ENCODE measurements around the gene GRM1.

The GRM1 gene

DNA sequence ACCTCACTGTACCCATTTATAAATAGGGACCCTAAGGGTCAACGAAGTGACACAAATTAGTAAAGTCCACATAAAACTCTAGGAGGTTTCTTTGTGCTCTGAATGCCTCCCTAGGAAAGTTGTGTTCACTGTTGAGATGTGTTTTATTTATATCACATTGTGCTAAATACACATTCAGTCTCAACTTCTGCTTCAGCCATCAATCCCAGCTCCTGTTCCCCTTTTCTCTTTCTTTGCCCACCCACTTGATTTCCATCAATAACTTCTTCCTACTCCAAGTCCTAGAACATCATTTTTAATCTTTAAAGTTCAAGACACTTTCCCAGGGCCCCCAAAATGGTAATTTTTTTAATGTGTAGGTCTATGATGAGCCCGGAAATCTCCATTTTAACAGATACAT lies 306.5 kb downstream of the GRM1 start:
- no peaks in the 10 kb centered on the region for H3K9me3 ChIP-seq (ENCODE audit: control insufficient read depth in 5 of 5, low read length in 5 of 5)
- H3K9ac ChIP-seq (ENCODE audit: low read length in 5 of 5), result no peak overlapping the region
- no peak overlapping the region for H3K27ac ChIP-seq (ENCODE audit: low read depth, low read length)
- H3K27me3 ChIP-seq (ENCODE audit: control insufficient read depth in 5 of 5, insufficient read depth in 4 of 5, low read length in 5 of 5), result no peaks in the 10 kb centered on the region
- H3K4me3 ChIP-seq (ENCODE audit: low read depth in 1 of 5, low read length in 5 of 5), result no peak overlapping the region
- no peaks in the 10 kb centered on the region for H3K36me3 ChIP-seq (ENCODE audit: control insufficient read depth in 5 of 5, insufficient read depth in 5 of 5, low read length in 5 of 5)
- H3K4me1 ChIP-seq (ENCODE audit: control insufficient read depth in 5 of 5, insufficient read depth in 5 of 5, low read length in 5 of 5), result no peaks in the 10 kb centered on the region

DNA sequence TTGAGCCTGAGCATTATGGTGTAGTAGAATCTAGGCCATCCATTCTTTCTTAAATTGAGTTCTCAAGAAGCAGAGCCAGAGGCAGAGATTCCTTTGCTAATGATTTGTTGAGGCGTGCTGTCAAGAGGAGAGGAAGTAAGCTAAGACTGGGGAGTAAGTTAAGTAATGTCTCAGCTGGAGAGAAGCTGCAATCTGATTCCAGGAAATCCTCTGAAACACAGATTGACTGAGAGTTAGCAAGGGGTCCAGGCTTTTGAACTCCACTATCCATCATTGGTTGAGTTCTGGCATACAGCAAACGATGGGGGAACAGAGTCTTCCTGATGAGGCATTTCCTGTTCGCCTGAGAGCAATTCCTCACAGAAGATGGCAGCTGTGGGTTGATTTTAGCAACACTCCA lies 307.3 kb downstream of the GRM1 start:
- no peaks in the 10 kb centered on the region for H3K4me1 ChIP-seq (ENCODE audit: control insufficient read depth in 5 of 5, insufficient read depth in 5 of 5, low read length in 5 of 5)
- H3K27me3 ChIP-seq (ENCODE audit: control insufficient read depth in 5 of 5, insufficient read depth in 4 of 5, low read length in 5 of 5), result no peaks in the 10 kb centered on the region
- no peak overlapping the region for H3K27ac ChIP-seq (ENCODE audit: low read depth, low read length)
- H3K9ac ChIP-seq (ENCODE audit: low read length in 5 of 5), result no peak overlapping the region
- H3K9me3 ChIP-seq (ENCODE audit: control insufficient read depth in 5 of 5, low read length in 5 of 5), result no peaks in the 10 kb centered on the region
- no peaks in the 10 kb centered on the region for H3K36me3 ChIP-seq (ENCODE audit: control insufficient read depth in 5 of 5, insufficient read depth in 5 of 5, low read length in 5 of 5)
- H3K4me3 ChIP-seq (ENCODE audit: low read depth in 1 of 5, low read length in 5 of 5), result no peak overlapping the region

DNA sequence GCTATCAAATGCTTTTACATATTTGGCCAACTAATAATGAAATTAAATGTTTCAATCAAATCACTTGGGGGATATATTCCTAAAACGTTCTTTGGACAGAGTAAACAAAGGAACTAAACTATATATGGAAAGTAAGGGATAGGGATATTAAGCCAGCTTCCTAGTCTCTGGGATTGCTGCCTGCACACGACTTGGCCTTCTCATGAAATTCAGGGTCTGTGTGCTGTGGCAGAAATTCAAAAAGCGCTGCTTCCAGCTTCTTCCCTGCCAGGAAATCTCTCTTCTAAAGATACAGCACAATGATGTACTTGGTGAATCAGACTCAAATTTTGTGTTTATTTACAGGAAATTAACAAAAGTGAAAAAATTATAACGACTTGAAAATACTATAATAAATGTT lies 308.5 kb downstream of the GRM1 start:
- Histone ChIP-seq H3K36me3 (ENCODE audit: control insufficient read depth in 5 of 5, insufficient read depth in 5 of 5, low read length in 5 of 5) (no peaks in the 10 kb centered on the region), H3K9me3 (ENCODE audit: control insufficient read depth in 5 of 5, low read length in 5 of 5) (no peaks in the 10 kb centered on the region), H3K4me3 (ENCODE audit: low read depth in 1 of 5, low read length in 5 of 5) (no peak overlapping the region), H3K4me1 (ENCODE audit: control insufficient read depth in 5 of 5, insufficient read depth in 5 of 5, low read length in 5 of 5) (no peaks in the 10 kb centered on the region), H3K27ac (ENCODE audit: low read depth, low read length) (no peak overlapping the region), H3K9ac (ENCODE audit: low read length in 5 of 5) (no peak overlapping the region), H3K27me3 (ENCODE audit: control insufficient read depth in 5 of 5, insufficient read depth in 4 of 5, low read length in 5 of 5) (no peaks in the 10 kb centered on the region)

DNA sequence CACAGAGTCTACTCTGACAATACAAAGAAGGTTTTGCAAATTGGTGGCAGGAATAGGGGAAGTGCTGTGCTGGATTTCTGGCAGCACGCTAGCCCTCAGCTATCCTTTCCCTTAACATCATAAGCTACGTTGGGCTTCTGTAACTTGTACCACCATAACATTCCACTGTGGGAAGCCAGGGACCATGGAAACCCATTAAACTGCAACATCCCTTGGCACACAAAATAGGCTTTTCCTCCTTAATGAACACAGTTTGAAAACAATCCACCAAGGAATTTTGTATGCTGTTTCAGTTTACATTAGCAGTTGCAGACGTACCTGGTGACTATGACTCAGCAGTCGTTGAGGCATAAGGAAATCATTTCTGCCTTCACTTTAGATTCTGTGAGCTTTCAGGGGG lies 310.9 kb downstream of the GRM1 start:
- Histone ChIP-seq H3K4me3 (ENCODE audit: low read depth in 1 of 5, low read length in 5 of 5) (no peak overlapping the region), H3K9ac (ENCODE audit: low read length in 5 of 5) (no peak overlapping the region), H3K27ac (ENCODE audit: low read depth, low read length) (no peak overlapping the region), H3K4me1 (ENCODE audit: control insufficient read depth in 5 of 5, insufficient read depth in 5 of 5, low read length in 5 of 5) (no peaks in the 10 kb centered on the region), H3K27me3 (ENCODE audit: control insufficient read depth in 5 of 5, insufficient read depth in 4 of 5, low read length in 5 of 5) (no peaks in the 10 kb centered on the region), H3K9me3 (ENCODE audit: control insufficient read depth in 5 of 5, low read length in 5 of 5) (no peaks in the 10 kb centered on the region), H3K36me3 (ENCODE audit: control insufficient read depth in 5 of 5, insufficient read depth in 5 of 5, low read length in 5 of 5) (no peaks in the 10 kb centered on the region)

DNA sequence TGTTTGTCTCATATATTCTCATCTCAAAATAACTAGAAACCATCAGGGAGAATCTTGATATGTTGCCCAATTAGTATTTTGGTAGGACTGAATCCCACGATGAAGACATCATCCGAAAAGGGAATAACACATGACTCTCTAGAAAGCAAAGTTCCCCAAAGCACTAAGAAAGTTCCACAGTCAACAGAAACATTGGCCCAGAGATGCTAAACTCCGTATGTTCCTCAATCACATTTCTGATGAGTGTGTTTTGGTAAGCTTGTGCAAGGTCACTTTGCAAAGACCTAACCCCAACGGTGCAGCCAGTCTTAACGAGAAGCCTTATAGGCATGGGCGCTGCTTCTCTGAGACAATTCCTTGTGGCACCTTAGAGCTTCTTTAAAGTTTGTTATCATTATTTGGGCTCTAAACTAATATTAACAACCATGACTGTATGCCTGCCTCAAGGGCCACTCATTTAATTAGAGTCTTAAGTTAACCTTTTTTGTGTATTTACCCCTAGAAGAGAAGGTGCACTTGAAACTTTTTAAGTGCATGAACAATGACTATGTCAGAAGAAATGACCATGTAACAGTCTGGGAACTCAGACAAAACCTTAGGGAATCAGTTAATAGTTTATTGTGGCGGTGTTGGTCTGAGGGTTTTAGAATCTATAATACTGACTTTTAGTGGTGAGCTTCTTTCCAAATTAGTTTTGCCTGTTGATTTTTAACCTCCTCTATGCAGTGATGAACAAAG lies 312.8 kb downstream of the GRM1 start:
- Histone ChIP-seq H3K9ac (ENCODE audit: low read length in 5 of 5) (no peak overlapping the region), H3K9me3 (ENCODE audit: control insufficient read depth in 5 of 5, low read length in 5 of 5) (no peaks in the 10 kb centered on the region), H3K27ac (ENCODE audit: low read depth, low read length) (no peak overlapping the region), H3K36me3 (ENCODE audit: control insufficient read depth in 5 of 5, insufficient read depth in 5 of 5, low read length in 5 of 5) (no peaks in the 10 kb centered on the region), H3K27me3 (ENCODE audit: control insufficient read depth in 5 of 5, insufficient read depth in 4 of 5, low read length in 5 of 5) (no peaks in the 10 kb centered on the region), H3K4me1 (ENCODE audit: control insufficient read depth in 5 of 5, insufficient read depth in 5 of 5, low read length in 5 of 5) (no peaks in the 10 kb centered on the region), H3K4me3 (ENCODE audit: low read depth in 1 of 5, low read length in 5 of 5) (no peak overlapping the region)

DNA sequence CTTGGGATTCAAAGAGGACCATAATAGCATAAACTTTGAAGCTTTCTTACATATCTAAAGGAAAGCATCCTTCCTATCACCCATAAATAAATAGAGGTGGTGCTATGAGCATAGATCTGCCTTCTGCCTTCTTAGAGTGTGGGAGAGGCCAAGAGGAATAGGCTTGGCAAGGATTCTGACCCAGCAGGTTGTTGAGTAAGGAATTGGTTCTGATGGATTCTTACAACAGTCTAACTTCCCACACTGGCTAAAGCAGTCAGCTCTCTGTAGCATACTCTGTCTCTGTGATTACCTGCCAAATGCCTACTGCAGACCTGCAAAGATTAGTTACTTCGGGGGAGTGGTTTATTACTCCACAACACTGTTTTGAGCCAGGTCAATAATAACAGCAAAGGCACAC lies 316.7 kb downstream of the GRM1 start:
- H3K27ac ChIP-seq (ENCODE audit: low read depth, low read length), result no peak overlapping the region
- H3K36me3 ChIP-seq (ENCODE audit: control insufficient read depth in 5 of 5, insufficient read depth in 5 of 5, low read length in 5 of 5), result no peaks in the 10 kb centered on the region

DNA sequence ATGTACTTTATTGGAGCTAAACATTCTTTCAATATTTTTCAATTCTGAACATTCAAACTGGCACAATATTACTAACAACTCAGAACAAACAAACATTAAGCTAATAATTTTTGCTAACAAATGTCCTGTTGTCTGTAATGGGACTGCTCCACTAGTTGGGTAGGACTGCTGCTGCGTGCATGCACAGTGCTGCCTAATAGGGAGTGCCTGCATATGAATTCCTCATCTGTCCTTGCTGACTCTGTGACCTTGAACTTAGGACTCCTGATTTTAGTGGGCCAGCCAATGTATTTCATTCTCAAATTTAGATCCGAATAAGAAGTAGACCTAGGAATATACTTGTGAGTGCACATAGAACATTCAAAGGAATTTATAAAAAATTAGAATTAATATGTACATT lies 318.2 kb downstream of the GRM1 start:
- Histone ChIP-seq H3K36me3 (ENCODE audit: control insufficient read depth in 5 of 5, insufficient read depth in 5 of 5, low read length in 5 of 5) (no peaks in the 10 kb centered on the region), H3K27ac (ENCODE audit: low read depth, low read length) (no peak overlapping the region), H3K9me3 (ENCODE audit: control insufficient read depth in 5 of 5, low read length in 5 of 5) (no peaks in the 10 kb centered on the region), H3K9ac (ENCODE audit: low read length in 5 of 5) (no peak overlapping the region), H3K27me3 (ENCODE audit: control insufficient read depth in 5 of 5, insufficient read depth in 4 of 5, low read length in 5 of 5) (no peaks in the 10 kb centered on the region), H3K4me3 (ENCODE audit: low read depth in 1 of 5, low read length in 5 of 5) (no peak overlapping the region), H3K4me1 (ENCODE audit: control insufficient read depth in 5 of 5, insufficient read depth in 5 of 5, low read length in 5 of 5) (no peaks in the 10 kb centered on the region)

More for the DNA sequence above, 316.7 kb downstream of the GRM1 start:
- Histone ChIP-seq H3K9me3 (ENCODE audit: control insufficient read depth in 5 of 5, low read length in 5 of 5) (no peaks in the 10 kb centered on the region), H3K4me3 (ENCODE audit: low read depth in 1 of 5, low read length in 5 of 5) (no peak overlapping the region), H3K9ac (ENCODE audit: low read length in 5 of 5) (no peak overlapping the region), H3K4me1 (ENCODE audit: control insufficient read depth in 5 of 5, insufficient read depth in 5 of 5, low read length in 5 of 5) (no peaks in the 10 kb centered on the region), H3K27me3 (ENCODE audit: control insufficient read depth in 5 of 5, insufficient read depth in 4 of 5, low read length in 5 of 5) (no peaks in the 10 kb centered on the region)

DNA sequence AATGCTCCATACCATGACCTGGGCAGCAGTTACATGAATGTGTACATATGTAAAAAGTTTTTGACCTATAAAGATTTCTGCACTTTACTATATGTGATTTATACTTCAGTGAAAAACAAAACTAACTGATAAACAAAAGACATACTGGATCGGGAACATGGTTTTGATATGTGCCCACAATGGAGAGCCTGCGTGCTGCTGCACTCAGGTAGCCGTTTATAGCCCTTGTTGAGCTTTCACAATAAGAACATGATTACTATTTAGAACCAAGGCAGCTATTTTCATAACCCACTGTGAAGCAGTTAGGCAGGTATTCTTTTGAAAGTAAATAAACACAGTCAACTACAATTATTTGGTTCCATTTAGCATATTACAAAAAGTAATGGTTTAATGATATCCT lies 318.8 kb downstream of the GRM1 start:
- H3K4me3 ChIP-seq (ENCODE audit: low read depth in 1 of 5, low read length in 5 of 5), result no peak overlapping the region
- no peaks in the 10 kb centered on the region for H3K36me3 ChIP-seq (ENCODE audit: control insufficient read depth in 5 of 5, insufficient read depth in 5 of 5, low read length in 5 of 5)
- no peaks in the 10 kb centered on the region for H3K4me1 ChIP-seq (ENCODE audit: control insufficient read depth in 5 of 5, insufficient read depth in 5 of 5, low read length in 5 of 5)
- no peaks in the 10 kb centered on the region for H3K9me3 ChIP-seq (ENCODE audit: control insufficient read depth in 5 of 5, low read length in 5 of 5)
- no peak overlapping the region for H3K9ac ChIP-seq (ENCODE audit: low read length in 5 of 5)
- H3K27me3 ChIP-seq (ENCODE audit: control insufficient read depth in 5 of 5, insufficient read depth in 4 of 5, low read length in 5 of 5), result no peaks in the 10 kb centered on the region
- no peak overlapping the region for H3K27ac ChIP-seq (ENCODE audit: low read depth, low read length)

DNA sequence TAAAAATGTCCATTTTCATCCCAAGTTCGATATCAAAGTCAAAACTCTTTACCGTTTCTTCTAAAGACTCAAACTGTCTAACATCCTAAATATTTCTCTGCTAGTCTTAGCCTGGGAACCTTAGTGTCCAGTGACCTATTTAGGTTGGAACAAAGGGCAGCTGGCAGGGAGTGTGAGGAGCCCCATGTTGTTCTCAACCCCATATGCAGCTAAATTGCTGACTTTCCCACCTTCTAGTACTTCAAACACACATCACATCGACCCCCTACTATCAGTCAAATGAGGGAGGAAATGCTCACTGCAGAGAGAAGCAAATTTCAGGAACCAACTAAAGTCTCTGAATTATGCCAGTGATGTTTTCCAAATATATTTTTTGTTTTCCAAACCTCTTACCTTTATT lies 322.2 kb downstream of the GRM1 start:
- no peak overlapping the region for H3K27ac ChIP-seq (ENCODE audit: low read depth, low read length)
- H3K4me3 ChIP-seq (ENCODE audit: low read depth in 1 of 5, low read length in 5 of 5), result no peak overlapping the region
- H3K36me3 ChIP-seq (ENCODE audit: control insufficient read depth in 5 of 5, insufficient read depth in 5 of 5, low read length in 5 of 5), result no peaks in the 10 kb centered on the region
- no peak overlapping the region for H3K9ac ChIP-seq (ENCODE audit: low read length in 5 of 5)
- H3K9me3 ChIP-seq (ENCODE audit: control insufficient read depth in 5 of 5, low read length in 5 of 5), result no peaks in the 10 kb centered on the region
- no peaks in the 10 kb centered on the region for H3K4me1 ChIP-seq (ENCODE audit: control insufficient read depth in 5 of 5, insufficient read depth in 5 of 5, low read length in 5 of 5)
- no peaks in the 10 kb centered on the region for H3K27me3 ChIP-seq (ENCODE audit: control insufficient read depth in 5 of 5, insufficient read depth in 4 of 5, low read length in 5 of 5)

DNA sequence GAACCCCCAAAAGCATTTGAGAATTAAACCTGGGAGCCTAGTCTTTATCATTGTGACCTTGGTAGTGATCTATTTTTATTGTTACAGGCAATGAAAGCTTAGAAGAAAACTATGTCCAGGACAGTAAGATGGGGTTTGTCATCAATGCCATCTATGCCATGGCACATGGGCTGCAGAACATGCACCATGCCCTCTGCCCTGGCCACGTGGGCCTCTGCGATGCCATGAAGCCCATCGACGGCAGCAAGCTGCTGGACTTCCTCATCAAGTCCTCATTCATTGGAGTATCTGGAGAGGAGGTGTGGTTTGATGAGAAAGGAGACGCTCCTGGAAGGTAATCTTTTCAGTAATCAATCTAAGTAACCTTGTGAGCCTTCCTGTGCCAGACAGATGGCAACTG lies 323.3 kb downstream of the GRM1 start:
- Histone ChIP-seq H3K9me3 (ENCODE audit: control insufficient read depth in 5 of 5, low read length in 5 of 5) (no peaks in the 10 kb centered on the region), H3K4me3 (ENCODE audit: low read depth in 1 of 5, low read length in 5 of 5) (no peak overlapping the region), H3K4me1 (ENCODE audit: control insufficient read depth in 5 of 5, insufficient read depth in 5 of 5, low read length in 5 of 5) (no peaks in the 10 kb centered on the region), H3K27me3 (ENCODE audit: control insufficient read depth in 5 of 5, insufficient read depth in 4 of 5, low read length in 5 of 5) (no peaks in the 10 kb centered on the region), H3K36me3 (ENCODE audit: control insufficient read depth in 5 of 5, insufficient read depth in 5 of 5, low read length in 5 of 5) (no peaks in the 10 kb centered on the region), H3K27ac (ENCODE audit: low read depth, low read length) (no peak overlapping the region), H3K9ac (ENCODE audit: low read length in 5 of 5) (no peak overlapping the region)

DNA sequence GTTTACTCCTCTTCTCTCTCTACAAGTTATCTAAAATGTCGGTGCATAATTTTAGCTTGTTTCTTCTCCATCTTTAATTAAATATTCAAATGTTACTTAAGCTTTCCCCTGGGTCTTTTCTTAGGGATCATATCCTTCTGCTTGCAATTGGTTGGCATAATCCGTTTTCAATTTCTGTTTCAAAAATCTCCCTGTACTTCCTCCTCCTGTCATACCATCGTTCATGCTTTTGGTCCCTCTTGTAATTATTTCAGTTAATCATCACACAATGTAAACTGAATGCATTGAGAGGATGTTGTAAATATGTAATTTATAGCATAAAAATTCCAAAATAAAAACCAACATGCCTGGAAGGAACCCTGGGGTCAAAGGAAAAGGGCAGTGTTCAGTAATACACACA lies 325.6 kb downstream of the GRM1 start:
- Histone ChIP-seq H3K4me1 (ENCODE audit: control insufficient read depth in 5 of 5, insufficient read depth in 5 of 5, low read length in 5 of 5) (peaks cover 0 to 12% (median 7%) of the 10 kb centered on the region in 5 donors), H3K27ac (ENCODE audit: low read depth, low read length) (no peak overlapping the region), H3K36me3 (ENCODE audit: control insufficient read depth in 5 of 5, insufficient read depth in 5 of 5, low read length in 5 of 5) (no peaks in the 10 kb centered on the region), H3K27me3 (ENCODE audit: control insufficient read depth in 5 of 5, insufficient read depth in 4 of 5, low read length in 5 of 5) (no peaks in the 10 kb centered on the region), H3K4me3 (ENCODE audit: low read depth in 1 of 5, low read length in 5 of 5) (no peak overlapping the region), H3K9me3 (ENCODE audit: control insufficient read depth in 5 of 5, low read length in 5 of 5) (no peaks in the 10 kb centered on the region), H3K9ac (ENCODE audit: low read length in 5 of 5) (no peak overlapping the region)
